PC-9 (cell line): ENCODE results near the gene AMIGO2. TPM values are rescaled to one million over a fixed set of nuclear protein-coding genes. Genes with fewer than 3 reads are reported as not detected.

Source experiments
- BruUV-seq: library from RNA; stranded (reverse); fragments of 400-500 nt; replicated peaks from 2 replicates; lab custom pipeline; 2021; lab: Mats Ljungman, UMichigan
- CTCF ChIA-PET: fragments of 300-600 bp; sonication (Branson Sonifier 250); formaldehyde crosslinking; loops from one replicate; lab custom pipeline; 2022; ENCODE audit warnings: antibody characterized with exemption; lab: Charles Lee
- POLR2A ChIA-PET: fragments of 300-600 bp; sonication (Branson Sonifier 250); formaldehyde crosslinking; loops from one replicate; lab custom pipeline; 2022; ENCODE audit warnings: antibody characterized with exemption; ENCODE audit not compliant: unreplicated experiment; lab: Charles Lee
- DNase-seq, 2 experiments: peaks; one replicate each; pipeline versions ENCODE4 v3.0.0 to v3.0.0-alpha.2; 2015 to 2022; ENCODE audit warnings: mixed read lengths in 1 of 2
- H2AFZ ChIP-seq: fragments of 200-600 bp; sonication (generic); 2 replicates; pipeline ENCODE4 v1.8.1; 2017; ENCODE audit warnings: antibody characterized with exemption
- H3F3A ChIP-seq: fragments of 200-600 bp; sonication (generic); 2 replicates; pipeline ENCODE4 v1.8.1; 2017; ENCODE audit warnings: antibody characterized with exemption, mild to moderate bottlenecking, low read depth; ENCODE audit not compliant: insufficient read depth
- H3K27ac ChIP-seq: fragments of 200-600 bp; sonication (generic); 2 replicates; pipeline ENCODE4 v1.6.1; 2016; ENCODE audit warnings: mixed run types
- H3K27me3 ChIP-seq: fragments of 200-600 bp; sonication (generic); 2 replicates; pipeline ENCODE4 v1.6.1; 2016; ENCODE audit warnings: low read depth, mixed run types; ENCODE audit not compliant: insufficient read depth
- H3K36me3 ChIP-seq: fragments of 200-600 bp; sonication (generic); 2 replicates; pipeline ENCODE4 v1.6.1; 2016; ENCODE audit warnings: low read depth, mixed run types
- H3K4me1 ChIP-seq: fragments of 200-600 bp; sonication (generic); replicated peaks from 2 replicates; pipeline ENCODE4 v1.6.1; 2016; ENCODE audit warnings: mixed run types; ENCODE audit not compliant: insufficient read depth
- H3K4me2 ChIP-seq: fragments of 200-600 bp; sonication (generic); 2 replicates; pipeline ENCODE4 v1.6.1; 2017; ENCODE audit warnings: mixed run types
- H3K4me3 ChIP-seq: fragments of 200-600 bp; sonication (generic); 2 replicates; pipeline ENCODE4 v1.6.1; 2016; ENCODE audit warnings: mixed run types
- H3K79me2 ChIP-seq: fragments of 200-600 bp; sonication (generic); 2 replicates; pipeline ENCODE4 v1.6.1; 2017; ENCODE audit warnings: low read depth, mixed run types
- H3K9me2 ChIP-seq: fragments of 200-600 bp; sonication (generic); 2 replicates; pipeline ENCODE4 v1.8.1; 2017; ENCODE audit warnings: mild to moderate bottlenecking; ENCODE audit not compliant: insufficient read depth
- H3K9me3 ChIP-seq: fragments of 200-600 bp; sonication (generic); 2 replicates; pipeline ENCODE4 v1.8.1; 2016; ENCODE audit warnings: low read depth; ENCODE audit not compliant: insufficient read depth
- H4K20me1 ChIP-seq: fragments of 200-600 bp; sonication (generic); 2 replicates; pipeline ENCODE4 v1.8.1; 2017; ENCODE audit not compliant: insufficient read depth
- EZH2 ChIP-seq: fragments of 200-600 bp; sonication (generic); IDR thresholded peaks from 2 replicates; pipeline ENCODE4 v1.8.0; 2017; ENCODE audit warnings: antibody characterized with exemption, low read depth
- intact Hi-C: fragments of 100-400 bp; cut with micrococcal nuclease; formaldehyde crosslinking; loops from one replicate; pipeline ENCODE4 v1.10.0; 2022; ENCODE audit not compliant: unreplicated experiment
- total RNA-seq: library from RNA; stranded (reverse); gene quantifications from 2 replicates; pipeline ENCODE4 v1.2.3, GENCODE V29; 2021
- TF ChIP-seq, protein P1 (sequence below): fragments of 200-600 bp; sonication (generic); conservative IDR thresholded peaks from 2 replicates; pipeline ENCODE4 v1.6.1; 2017; ENCODE audit warnings: mixed run types, antibody characterized with exemption, mild to moderate bottlenecking, moderate library complexity

The AMIGO2 gene
- total RNA-seq, 1 experiment from 2014 or later = 41.9 TPM

DNA sequence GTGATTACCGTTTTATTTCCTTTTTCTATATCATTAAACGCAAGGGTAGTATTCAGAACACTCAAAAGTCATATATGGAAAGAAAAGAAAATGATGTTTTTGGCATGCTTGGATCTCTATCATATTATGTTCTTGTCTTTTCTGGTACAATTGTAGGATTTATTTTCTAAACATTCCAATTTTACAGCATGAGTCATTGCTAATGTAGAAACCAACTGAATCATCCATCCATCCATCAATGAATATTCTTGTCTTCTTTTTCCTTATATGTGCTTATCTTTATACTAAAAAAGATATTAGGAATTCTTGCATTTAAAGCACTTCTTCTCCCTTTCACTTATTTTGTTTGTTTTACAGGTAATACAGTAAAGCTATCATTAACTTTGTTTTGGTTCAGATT lies 20.4 kb upstream of the AMIGO2 start:
- Histone ChIP-seq H3K27me3 (no peaks in the 10 kb centered on the region), H3K4me1 (peaks cover 41% of the 10 kb centered on the region), H3K79me2 (no peaks in the 10 kb centered on the region), H3K9me3 (peaks cover 8% of the 10 kb centered on the region; the same call in 1 of the 2 replicates), H3F3A (peaks cover 15% of the 10 kb centered on the region), H3K36me3 (no peaks in the 10 kb centered on the region), H4K20me1 (no peaks in the 10 kb centered on the region), H3K27ac (no peak overlapping the region), H2AFZ (no peak overlapping the region), H3K4me3 (no peak overlapping the region), H3K4me2 (no peak overlapping the region), H3K9me2 (no peaks in the 10 kb centered on the region)
- POLR2A ChIA-PET = no interaction called here
- no peak for DNase-seq
- intact Hi-C loops = no loop called here
- CTCF ChIA-PET = no interaction called here
- no TSS peak for BruUV-seq
- TF ChIP-seq, protein P1, sequence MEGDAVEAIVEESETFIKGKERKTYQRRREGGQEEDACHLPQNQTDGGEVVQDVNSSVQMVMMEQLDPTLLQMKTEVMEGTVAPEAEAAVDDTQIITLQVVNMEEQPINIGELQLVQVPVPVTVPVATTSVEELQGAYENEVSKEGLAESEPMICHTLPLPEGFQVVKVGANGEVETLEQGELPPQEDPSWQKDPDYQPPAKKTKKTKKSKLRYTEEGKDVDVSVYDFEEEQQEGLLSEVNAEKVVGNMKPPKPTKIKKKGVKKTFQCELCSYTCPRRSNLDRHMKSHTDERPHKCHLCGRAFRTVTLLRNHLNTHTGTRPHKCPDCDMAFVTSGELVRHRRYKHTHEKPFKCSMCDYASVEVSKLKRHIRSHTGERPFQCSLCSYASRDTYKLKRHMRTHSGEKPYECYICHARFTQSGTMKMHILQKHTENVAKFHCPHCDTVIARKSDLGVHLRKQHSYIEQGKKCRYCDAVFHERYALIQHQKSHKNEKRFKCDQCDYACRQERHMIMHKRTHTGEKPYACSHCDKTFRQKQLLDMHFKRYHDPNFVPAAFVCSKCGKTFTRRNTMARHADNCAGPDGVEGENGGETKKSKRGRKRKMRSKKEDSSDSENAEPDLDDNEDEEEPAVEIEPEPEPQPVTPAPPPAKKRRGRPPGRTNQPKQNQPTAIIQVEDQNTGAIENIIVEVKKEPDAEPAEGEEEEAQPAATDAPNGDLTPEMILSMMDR = no peak
- no peak for TF ChIP-seq EZH2

DNA sequence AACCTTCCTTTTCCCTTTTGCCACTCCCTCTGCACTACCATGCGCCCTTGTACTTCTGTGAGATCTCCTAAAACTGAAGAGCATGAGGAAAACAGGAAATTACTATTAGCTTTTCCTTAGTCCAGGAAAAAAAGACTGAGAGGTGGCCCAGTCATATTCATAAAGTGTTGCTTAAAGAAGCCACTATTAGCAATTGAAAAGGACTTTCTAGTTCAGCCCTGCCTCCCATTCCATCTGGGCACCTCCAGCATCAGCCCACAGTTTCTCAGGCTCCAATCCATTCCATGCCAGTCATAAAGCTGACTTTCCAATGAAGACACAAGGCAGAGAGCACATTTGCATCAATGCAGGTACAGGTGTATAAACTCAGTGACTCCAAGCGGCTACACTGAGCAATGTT lies 19.9 kb upstream of the AMIGO2 start:
- TF ChIP-seq EZH2 = no peak
- TF ChIP-seq, protein P1 = no peak
- Histone ChIP-seq H3K4me1 (peaks cover 43% of the 10 kb centered on the region), H3K36me3 (no peaks in the 10 kb centered on the region), H3F3A (peaks cover 17% of the 10 kb centered on the region), H3K27me3 (no peaks in the 10 kb centered on the region), H2AFZ (no peak overlapping the region), H3K4me2 (no peak overlapping the region), H3K9me3 (peaks cover 8% of the 10 kb centered on the region; the same call in 1 of the 2 replicates), H3K9me2 (no peaks in the 10 kb centered on the region), H3K27ac (no peak overlapping the region), H3K79me2 (no peaks in the 10 kb centered on the region), H3K4me3 (no peak overlapping the region), H4K20me1 (no peaks in the 10 kb centered on the region)
- CTCF ChIA-PET = no interaction called here
- intact Hi-C loops = no loop called here
- POLR2A ChIA-PET = no interaction called here
- no TSS peak for BruUV-seq
- no peak for DNase-seq

DNA sequence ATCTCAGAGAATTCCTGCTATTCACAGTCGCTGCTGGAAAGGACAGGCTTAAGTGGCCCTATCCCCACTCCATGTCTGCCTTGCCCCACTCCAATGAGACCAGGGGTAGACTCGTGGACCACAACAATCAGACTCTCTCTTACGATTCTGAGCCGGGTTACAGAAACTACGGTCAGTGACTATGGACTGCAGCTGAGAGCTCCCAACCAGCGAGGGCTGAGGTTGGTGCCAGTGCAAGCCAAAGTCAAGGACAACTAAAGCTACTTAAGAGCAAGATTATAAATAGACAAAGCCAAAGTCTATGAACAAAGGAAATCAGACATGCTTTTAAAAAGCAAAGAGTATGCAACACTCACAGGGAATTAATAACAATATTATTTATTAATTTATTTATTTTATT lies 18.3 kb upstream of the AMIGO2 start:
- 0 out of 2 replicates have a peak, but pooled peaks cover 7% of the 10 kb centered on the region for H3K79me2 ChIP-seq
- POLR2A ChIA-PET = no interaction called here

More for the DNA sequence above, 18.3 kb upstream of the AMIGO2 start:
- DNase-seq = no peak
- intact Hi-C loops = no loop called here
- H3K27me3 ChIP-seq = no peaks in the 10 kb centered on the region
- peaks cover 49% of the 10 kb centered on the region for H3K4me1 ChIP-seq
- peaks cover 12% of the 10 kb centered on the region; the same call in 1 of the 2 replicates for H3K9me3 ChIP-seq
- CTCF ChIA-PET = no interaction called here
- no peaks in the 10 kb centered on the region for H4K20me1 ChIP-seq
- H3K27ac ChIP-seq = no peak overlapping the region
- no peak overlapping the region for H3K4me3 ChIP-seq
- no peaks in the 10 kb centered on the region for H3K36me3 ChIP-seq
- TF ChIP-seq, protein P1 = no peak
- no peak for TF ChIP-seq EZH2
- H3F3A ChIP-seq = peaks cover 17% of the 10 kb centered on the region
- no peak overlapping the region for H3K4me2 ChIP-seq
- H3K9me2 ChIP-seq = no peaks in the 10 kb centered on the region
- no TSS peak for BruUV-seq
- H2AFZ ChIP-seq = no peak overlapping the region
